Measurements from ENCODE around the gene CD36. TPM values are rescaled to one million over a fixed set of nuclear protein-coding genes. Genes with fewer than 3 reads are reported as not detected.

The CD36 gene
- total and polyA plus RNA-seq, 2 of the 8 experiments (the other 6 are each of a cell fraction or from before 2014, with no cell fraction given): 0.33 to 0.60 TPM

DNA sequence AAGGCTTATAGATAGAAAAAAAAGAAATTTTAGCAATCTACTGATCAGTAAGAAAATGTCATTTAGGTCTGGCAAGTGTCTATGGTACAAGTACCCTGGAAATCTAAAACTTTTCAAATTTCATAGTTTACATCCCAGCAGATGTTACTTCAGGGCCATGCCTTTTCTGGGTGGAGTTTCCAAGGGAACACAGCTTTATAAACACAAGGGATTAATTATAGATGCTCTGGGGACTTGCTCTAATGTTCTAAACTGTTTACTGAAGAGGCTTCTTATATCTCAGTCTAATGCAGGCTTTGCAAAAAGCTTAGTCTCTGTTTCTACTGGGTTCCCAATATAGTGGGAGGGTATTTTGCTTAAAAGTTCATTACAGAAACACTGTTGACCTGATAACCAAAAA lies 3.1 kb downstream of the CD36 start:
- Histone ChIP-seq H3K27ac (ENCODE audit: low read depth, low read length) (no peak overlapping the region), H2BK120ac (replicated peaks; ENCODE audit: low read depth, low read length) (no peak overlapping the region), H2BK20ac (ENCODE audit: low read length) (no peak overlapping the region), H4K5ac (ENCODE audit: insufficient read length, low read depth, low read length) (no peak overlapping the region), H2BK12ac (ENCODE audit: low read depth, low read length) (no peak overlapping the region), H3K79me2 (ENCODE audit: control insufficient read depth in 1 of 2, insufficient read depth in 2 of 2, low read length in 2 of 2) (no peaks in the 10 kb centered on the region), H3K14ac (ENCODE audit: insufficient read length) (no peak overlapping the region), H3K4me1 (replicated peaks in 1 of 4; ENCODE audit: control insufficient read depth in 3 of 4, insufficient read depth in 4 of 4, low read length in 3 of 4) (no peaks in the 10 kb centered on the region), H2AK5ac (ENCODE audit: low read depth, low read length) (no peak overlapping the region), H3K4me3 (ENCODE audit: extremely low read depth in 1 of 4, insufficient read depth in 2 of 4, low read depth in 3 of 4, low read length in 4 of 4) (no peak overlapping the region), H3K4ac (replicated peaks; ENCODE audit: insufficient read length, low read depth, low read length) (no peak overlapping the region), H3K9me3 (ENCODE audit: insufficient read depth in 2 of 2, low read depth in 1 of 2, low read length in 1 of 2) (no peaks in the 10 kb centered on the region), H3K4me2 (ENCODE audit: insufficient read depth in 1 of 2, low read depth in 2 of 2, low read length in 2 of 2) (no peak overlapping the region), H3K23me2 (ENCODE audit: low read depth, low read length) (no peaks in the 10 kb centered on the region), H3K9ac (replicated peaks in 1 of 4; ENCODE audit: extremely low read depth in 1 of 4, low read depth in 3 of 4, low read length in 3 of 4) (no peak overlapping the region), H2BK15ac (ENCODE audit: low read length) (no peak overlapping the region), H3K23ac (ENCODE audit: insufficient read length) (no peak overlapping the region), H2AFZ (ENCODE audit: low read length) (no peak overlapping the region), H3K36me3 (ENCODE audit: control insufficient read depth in 2 of 4, insufficient read depth in 4 of 4, low read length in 3 of 4) (no peaks in the 10 kb centered on the region), H4K20me1 (replicated peaks in 1 of 2; ENCODE audit: control insufficient read depth in 1 of 2, insufficient read depth in 2 of 2, low read length in 2 of 2) (no peaks in the 10 kb centered on the region), H3K18ac (ENCODE audit: extremely low read depth, low read length) (no peak overlapping the region), H3K27me3 (replicated peaks in 1 of 4; ENCODE audit: control insufficient read depth in 3 of 4, extremely low read depth in 1 of 4, insufficient read depth in 3 of 4, low read length in 3 of 4) (no peaks in the 10 kb centered on the region), H2BK5ac (ENCODE audit: low read depth, low read length) (no peak overlapping the region), H3K79me1 (ENCODE audit: low read depth, low read length) (no peaks in the 10 kb centered on the region), H4K8ac (ENCODE audit: extremely low read depth, insufficient read depth, low read length) (no peak overlapping the region), H4K91ac (replicated peaks; ENCODE audit: insufficient read length, low read length) (no peak overlapping the region), H3K56ac (replicated peaks; ENCODE audit: insufficient read length, low read depth, low read length) (no peak overlapping the region)
- FAIRE-seq: no peak
- no peak for DNase-seq (ENCODE audit: low read depth in 1 of 2, low spot score in 2 of 2)
- CTCF ChIA-PET (ENCODE audit: partially characterized antibody): interaction anchor here (1.4 kb wide), 1 partner anchor 18 kb away, joined by 3 read pairs; no protein-coding TSS in a partner anchor
- TF ChIP-seq JUND (IDR thresholded peaks at IDR 0.05; ENCODE audit: low read length) (no peak), SP2 (IDR thresholded peaks at IDR 0.05; ENCODE audit: low read length) (no peak), TAF7 (optimal IDR thresholded peaks at IDR 0.05; ENCODE audit: borderline replicate concordance, low read depth, low read length) (no peak), TEAD4 (IDR thresholded peaks at IDR 0.05; ENCODE audit: low read depth, low read length) (no peak), CBX8 (IDR thresholded peaks at IDR 0.05; ENCODE audit: borderline replicate concordance, low read depth, low read length) (no peak), RAD21 (IDR thresholded peaks at IDR 0.05 in 1 of 2, conservative IDR thresholded peaks at IDR 0.05 in 1 of 2; ENCODE audit: low read depth in 2 of 2, low read length in 2 of 2) (no peak)
- POLR2A ChIA-PET (ENCODE audit: partially characterized antibody): no interaction called here

All from H1 (cell line).